H1 (cell line): ENCODE measurements around the gene CEBPB.

Experiments used
- EZH2 ChIP-seq: fragments of 200-600 bp; sonication (generic); IDR thresholded peaks from 2 replicates; pipeline ENCODE4 v1.7.1; 2012; ENCODE audit warnings: low read depth, mild to moderate bottlenecking, moderate library complexity, low read length, inconsistent platforms; ENCODE audit not compliant: severe bottlenecking
- MAFK ChIP-seq: IDR thresholded peaks from 2 replicates; pipeline ENCODE4 v1.6.1; 2012; ENCODE audit warnings: low read depth, mild to moderate bottlenecking, improper control_type of control experiment, low read length
- POLR2A ChIP-seq, 2 experiments: IDR thresholded peaks; 1 replicate in 1 of 2; 2 replicates in 1 of 2; pipeline ENCODE4 v1.6.1; 2011; ENCODE audit warnings: low read depth in 2 of 2, low read length in 2 of 2, mild to moderate bottlenecking in 2 of 2; ENCODE audit errors: control extremely low read depth in 1 of 2
- RAD21 ChIP-seq, 2 experiments: IDR thresholded peaks in 1 of 2; conservative IDR thresholded peaks in 1 of 2; 2 replicates each; pipeline ENCODE4 v1.6.1; 2011; ENCODE audit warnings: low read depth in 2 of 2, low read length in 2 of 2, improper control_type of control experiment in 1 of 2, inconsistent platforms in 1 of 2, mild to moderate bottlenecking in 1 of 2, moderate library complexity in 1 of 2
- TAF1 ChIP-seq: IDR thresholded peaks from 2 replicates; pipeline ENCODE4 v1.6.1; 2011; ENCODE audit warnings: mild to moderate bottlenecking, low read depth, low read length
- USF2 ChIP-seq: IDR thresholded peaks from 2 replicates; pipeline ENCODE4 v1.6.1; 2011; ENCODE audit warnings: low read length, improper control_type of control experiment
- ZNF274 ChIP-seq: IDR thresholded peaks from 2 replicates; pipeline ENCODE4 v1.7.0; 2012; ENCODE audit warnings: low read length, borderline replicate concordance; ENCODE audit errors: extremely low read depth

- TF ChIP-seq USF2, result no peak
- no peak for TF ChIP-seq EZH2
- TF ChIP-seq ZNF274, result no peak
- TF ChIP-seq POLR2A (IDR thresholded peaks at IDR 0.05; ENCODE audit: control extremely low read depth in 1 of 2, low read depth in 2 of 2, low read length in 2 of 2), result no peak
- no peak for TF ChIP-seq RAD21 (IDR thresholded peaks at IDR 0.05 in 1 of 2, conservative IDR thresholded peaks at IDR 0.05 in 1 of 2; ENCODE audit: low read depth in 2 of 2, low read length in 2 of 2)
- TF ChIP-seq TAF1, result no peak
- no peak for TF ChIP-seq MAFK
Observed at GRCh38 chr20:50149481-50150254, 41.0 kb upstream of the CEBPB start.
